ENCODE data around the gene TEKT3.
A peak's percentile ranks its signal among the peaks of the same experiment; 100 is the strongest.

TEKT3 gene

DNA sequence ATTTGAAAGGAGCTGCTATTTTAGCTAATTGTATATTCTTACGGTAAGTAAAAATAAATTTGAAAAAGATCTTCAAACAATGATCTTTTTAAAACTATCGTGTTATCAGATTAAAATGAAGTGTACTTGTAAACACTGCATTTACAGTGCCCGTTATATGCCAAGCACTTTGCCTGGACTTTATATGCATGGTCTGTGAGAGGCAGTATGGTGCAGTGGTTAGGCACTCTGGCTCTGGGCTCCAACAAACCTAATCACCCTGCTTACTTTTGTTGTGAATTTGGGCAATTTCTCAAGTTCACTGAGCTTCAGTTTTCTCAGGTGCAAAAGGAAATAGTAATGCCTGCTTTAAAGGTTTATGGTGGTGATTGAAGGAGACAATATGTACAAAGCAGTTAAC is 77.7 kb downstream of the TEKT3 start:
- no peak for DNase-seq

DNA sequence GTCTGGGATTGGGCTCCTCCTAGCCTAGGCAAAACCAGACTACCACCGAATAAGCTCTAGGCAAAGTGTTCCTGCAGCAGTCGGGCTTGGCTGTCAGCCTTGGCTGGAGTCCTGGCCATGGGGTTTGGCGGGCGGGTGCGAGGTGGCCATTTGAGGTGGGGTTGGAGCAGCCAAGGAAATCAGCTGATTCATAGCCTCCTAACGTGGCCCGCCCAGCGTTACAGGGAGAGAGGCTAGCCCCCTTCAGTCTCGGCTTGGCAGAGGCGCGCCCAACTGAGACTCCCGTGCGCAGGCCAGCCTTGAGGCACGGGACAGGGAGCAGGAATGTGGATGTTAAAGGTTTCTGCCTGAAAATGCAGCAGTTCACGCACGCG is 78.2 kb downstream of the TEKT3 start:
- peak; percentile 86 for DNase-seq

DNA sequence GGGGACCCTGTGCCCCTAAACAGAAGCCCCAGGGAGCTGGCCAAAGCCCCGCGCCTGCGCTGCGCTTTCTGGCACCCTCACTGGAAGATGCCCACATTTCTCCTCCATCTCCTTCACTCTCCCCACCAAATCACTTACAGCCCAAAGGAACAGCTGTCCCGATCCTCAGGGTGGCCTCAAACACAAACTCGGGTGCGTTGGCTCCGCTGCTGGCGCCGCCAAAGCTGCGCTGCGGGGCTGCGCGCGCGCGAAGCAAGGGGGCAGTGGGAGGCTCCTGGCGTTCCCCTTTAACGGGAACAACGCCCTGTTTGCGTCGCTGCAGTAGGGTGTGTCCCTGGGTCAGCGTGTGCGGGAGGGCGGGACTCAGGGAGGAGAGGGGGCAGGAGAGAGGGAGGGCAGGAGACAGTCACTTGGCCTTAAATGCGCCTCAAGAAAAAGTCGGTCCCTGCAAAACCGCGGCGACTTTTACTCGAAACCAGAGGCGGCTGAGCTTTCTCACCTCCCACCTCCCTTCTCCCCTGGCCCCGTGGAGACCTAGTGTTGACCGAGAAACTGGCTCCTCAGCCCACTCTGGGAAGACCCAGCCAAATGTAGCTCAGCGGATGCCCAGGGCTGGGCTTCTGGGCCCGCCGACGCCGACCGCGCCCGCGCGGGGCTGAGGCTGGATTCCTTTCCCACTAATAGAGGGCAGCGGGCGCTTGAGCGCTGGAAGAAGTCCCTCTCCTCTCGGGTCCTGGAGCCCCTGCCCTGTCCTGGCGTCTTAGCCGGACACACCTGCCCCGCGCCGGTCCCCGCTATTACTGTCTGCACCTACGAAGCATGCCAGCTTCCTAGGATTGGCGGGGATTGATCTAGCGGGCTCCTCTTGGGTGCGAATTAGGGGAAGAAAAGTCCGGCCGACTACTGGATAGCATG is 78.8 kb downstream of the TEKT3 start:
- DNase-seq: peak; percentile 93

DNA sequence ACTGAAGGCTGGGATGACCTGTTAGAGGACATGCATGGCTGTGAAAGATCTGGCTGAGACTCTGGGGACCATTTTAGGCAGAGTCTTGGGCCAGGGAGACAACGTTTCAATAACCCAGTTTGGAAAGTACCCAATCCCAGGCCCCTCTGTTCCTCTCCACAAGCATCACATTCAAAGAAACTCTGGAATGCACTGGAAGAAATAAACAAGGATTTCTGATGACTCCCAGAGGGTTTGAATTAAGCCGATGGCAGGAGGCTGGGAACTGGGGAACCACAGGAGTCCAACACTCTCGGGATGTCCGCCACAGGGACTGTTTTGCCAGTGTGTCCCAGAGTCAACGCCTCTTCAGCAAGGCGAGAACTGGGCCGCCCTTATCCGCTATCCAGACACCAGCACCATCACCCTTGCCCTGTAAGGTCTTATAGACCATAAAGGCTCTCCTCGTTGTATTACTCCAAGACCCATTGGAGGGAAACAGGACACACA is 79.6 kb downstream of the TEKT3 start:
- DNase-seq: peak; percentile 51

DNA sequence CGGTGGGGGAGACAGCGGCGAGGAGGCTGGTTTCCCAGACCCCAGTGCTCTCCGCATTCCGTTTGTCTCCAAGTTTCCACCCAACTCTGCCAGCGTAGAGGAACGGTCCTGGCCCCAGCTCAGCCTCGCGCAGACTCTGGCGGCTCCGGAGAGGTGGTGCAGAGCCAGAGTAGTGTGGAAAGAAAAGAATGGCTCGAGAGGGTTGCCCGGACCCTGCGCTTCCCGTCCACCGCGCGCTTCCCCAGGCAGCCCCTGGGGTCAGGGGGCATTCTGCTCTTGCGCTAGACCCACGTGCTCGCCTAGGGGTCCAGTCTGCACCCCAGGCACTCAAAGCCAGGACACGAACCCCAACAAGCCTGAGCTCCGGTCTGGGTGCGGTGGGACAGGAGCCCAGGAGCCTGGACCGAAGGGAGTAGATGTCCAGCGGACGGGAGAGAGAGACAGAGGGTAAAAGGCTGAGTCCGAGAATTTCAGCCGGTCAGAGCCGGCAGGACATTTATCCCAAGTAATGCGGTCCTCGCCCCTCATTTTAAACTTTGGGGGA is 80.1 kb downstream of the TEKT3 start:
- DNase-seq: peak; percentile 70

DNA sequence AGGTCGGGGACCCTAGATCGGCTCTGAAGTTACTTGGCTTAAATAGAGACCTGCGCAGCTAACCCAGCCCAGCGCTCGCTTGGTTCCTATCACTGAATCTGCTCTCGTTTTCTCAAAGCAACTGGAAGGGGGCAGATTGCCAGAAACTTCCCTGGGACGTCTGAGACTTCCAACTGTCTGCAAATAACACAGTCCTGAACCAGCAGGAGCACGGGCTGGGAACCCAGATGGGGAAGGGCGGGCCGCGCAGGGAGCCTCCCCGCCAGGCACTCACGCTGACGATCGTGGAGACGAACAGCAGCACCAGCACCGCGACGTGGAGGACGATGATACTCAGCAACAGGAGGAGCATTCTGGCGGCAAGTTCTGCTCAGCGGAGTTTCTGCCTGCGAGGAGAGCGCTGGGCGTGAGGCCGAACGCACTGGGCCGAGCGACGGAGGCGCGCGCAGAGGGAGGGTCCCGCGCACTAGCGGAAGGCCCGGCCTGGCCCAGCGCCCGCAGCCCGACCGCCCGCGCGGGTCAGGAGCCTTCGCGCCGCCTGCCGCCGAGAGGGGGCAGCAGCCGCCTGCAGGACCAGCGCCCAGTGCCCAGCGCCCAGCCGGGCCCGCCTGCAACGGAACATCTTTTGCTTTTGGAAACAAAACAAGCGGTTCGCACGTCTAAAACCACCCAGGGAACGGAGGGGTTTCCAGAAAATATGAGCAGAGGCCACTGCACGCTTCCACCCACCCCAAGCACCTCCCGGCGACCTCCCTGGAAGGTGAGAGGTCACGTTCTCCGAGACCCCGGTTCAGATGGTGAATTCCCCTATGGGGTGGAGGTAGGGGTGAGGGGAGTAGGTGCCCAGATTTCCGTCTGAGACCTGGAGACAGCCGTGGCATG is 80.8 kb downstream of the TEKT3 start:
- peak; percentile 89 for DNase-seq

DNA sequence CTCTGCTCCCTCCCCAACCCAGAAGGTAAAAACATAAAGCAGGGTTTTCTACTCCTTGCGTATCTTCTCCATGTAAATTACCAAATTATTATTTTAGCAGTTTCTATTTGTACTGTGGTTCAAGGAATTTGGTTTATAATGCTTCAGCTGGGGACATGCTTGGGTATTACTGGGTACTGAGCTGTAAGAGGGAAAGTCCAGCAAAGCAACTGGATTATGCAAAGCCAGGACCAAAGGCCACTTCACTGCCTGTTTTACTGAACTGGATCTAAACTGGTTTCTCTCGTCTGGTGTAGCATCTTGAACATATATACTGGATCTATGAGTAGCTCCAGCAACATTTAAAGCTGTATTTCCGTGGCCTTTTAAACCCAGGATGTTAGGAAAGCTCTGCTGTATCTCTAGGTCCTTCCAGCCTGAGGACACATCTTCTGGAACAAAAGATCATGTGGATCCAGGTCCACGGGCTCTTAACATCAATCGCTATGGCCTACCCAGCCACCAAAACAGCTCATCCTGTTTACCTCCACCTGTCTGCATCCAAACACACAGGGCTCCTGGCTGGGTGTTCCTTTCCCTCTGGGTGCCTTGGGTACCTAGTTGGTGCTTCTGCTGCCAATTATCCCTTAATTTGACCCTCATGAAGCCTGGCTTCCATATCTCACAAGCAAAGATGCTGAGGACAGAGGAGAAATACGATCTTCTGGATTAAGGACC is 83.4 kb downstream of the TEKT3 start:
- no peak for DNase-seq

DNA sequence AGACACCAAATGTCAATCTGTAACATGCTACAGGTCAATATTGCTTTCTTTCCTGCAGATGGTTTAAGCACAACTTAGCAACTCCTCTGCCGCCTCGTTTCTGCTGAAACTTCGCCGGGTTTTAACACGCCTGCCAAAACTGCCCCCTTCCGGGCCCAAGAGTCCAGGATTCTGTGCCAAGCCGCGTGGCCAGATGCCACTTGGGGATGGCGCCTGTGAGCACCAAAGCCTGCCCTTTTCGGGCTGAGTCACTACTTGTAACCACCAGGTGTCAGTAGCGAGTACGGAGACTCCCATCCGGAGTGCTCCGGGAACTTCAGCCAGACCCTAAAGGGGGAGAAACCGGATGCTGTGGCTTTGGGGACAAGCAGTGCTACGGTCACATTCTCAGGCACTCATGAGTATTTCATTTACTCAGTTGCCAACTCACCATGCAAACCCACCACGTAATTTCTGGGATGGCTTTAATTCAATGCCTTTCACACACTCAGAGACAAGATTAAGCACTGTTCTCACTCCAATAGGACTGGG is 84.1 kb downstream of the TEKT3 start:
- peak; percentile 94 for DNase-seq

DNA sequence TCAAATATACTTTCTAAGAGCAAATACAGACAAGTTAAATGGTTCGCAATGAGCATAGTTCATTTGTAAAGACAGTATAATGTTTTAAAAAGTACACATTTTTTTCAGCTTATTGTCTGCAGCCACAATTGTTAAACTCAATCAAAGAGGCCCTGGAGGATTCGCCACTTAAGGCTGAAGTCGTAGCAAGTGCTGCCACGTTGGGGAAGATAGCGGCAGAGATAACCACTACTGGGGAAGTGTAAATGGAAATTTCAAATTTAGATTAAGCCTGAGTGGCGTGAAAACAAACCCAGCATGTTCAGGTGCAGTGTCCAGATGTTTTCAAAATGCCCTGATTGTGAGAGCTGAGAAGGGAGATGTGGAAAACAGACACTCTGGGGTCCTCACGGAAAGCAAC is 84.7 kb downstream of the TEKT3 start:
- no peak for DNase-seq

DNA sequence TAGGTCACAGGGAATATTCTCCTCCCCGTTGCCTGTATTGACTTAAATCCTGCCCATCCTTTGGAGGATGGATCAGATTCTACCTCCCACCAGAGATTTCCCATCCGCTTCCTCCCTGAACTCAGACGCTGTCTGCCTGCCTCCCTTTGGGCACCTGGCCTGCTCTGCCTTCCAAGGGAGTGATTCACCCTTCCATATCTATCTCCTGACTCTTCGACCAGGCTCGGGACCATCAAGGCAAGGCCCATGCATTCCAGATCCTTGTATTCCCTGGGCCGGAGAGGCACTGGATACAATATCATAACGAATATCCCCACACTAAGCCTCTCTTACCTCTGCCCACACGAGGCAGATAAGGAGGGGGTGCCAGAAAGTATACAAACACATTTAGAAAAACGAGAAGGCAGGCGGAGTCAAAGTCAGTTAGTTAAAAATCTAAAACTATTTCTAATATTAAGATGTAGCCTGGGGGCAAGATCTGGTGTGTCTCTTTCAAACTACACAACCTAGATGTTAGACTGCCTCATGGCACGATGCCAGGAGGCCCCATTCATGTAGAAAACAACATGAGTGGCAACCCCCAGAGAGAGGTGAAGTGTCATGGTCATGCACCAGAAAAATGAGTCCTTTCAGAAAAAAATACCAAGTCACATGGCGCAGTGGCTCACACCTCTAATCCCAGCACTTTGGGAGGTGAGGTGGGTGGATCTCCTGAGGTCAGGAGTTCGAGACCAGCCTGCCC is 85.5 kb downstream of the TEKT3 start:
- peak; percentile 25 for DNase-seq
